Measurements from ENCODE around the gene INHBB.

Gene INHBB

DNA sequence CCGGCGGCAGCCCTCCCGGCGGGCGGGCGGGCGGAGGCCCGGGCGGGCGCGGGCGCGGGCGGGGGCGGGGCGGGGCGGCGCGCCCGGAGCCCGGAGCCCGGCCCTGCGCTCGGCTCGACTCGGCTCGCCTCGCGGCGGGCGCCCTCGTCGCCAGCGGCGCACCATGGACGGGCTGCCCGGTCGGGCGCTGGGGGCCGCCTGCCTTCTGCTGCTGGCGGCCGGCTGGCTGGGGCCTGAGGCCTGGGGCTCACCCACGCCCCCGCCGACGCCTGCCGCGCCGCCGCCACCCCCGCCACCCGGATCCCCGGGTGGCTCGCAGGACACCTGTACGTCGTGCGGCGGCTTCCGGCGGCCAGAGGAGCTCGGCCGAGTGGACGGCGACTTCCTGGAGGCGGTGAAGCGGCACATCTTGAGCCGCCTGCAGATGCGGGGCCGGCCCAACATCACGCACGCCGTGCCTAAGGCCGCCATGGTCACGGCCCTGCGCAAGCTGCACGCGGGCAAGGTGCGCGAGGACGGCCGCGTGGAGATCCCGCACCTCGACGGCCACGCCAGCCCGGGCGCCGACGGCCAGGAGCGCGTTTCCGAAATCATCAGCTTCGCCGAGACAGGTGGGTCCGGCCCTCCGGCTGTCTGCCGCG lies at the start of gene INHBB:
TSS of gene INHBB (plus strand) at position 111 of the 641 bp plus-strand sequence. CDS start at position 164, 53 bp downstream.
- peaks cover 98% of the 10 kb centered on the region for H3K27me3 ChIP-seq (ENCODE audit: control insufficient read depth, insufficient read depth, low read length)
- H3K36me3 ChIP-seq (ENCODE audit: control insufficient read depth, insufficient read depth, low read length) = no peaks in the 10 kb centered on the region
- no peaks in the 10 kb centered on the region for H3K9me3 ChIP-seq (ENCODE audit: control insufficient read depth, insufficient read depth, low read depth, low read length)
- H3K4me1 ChIP-seq (ENCODE audit: control insufficient read depth, insufficient read depth, low read length) = peaks cover 28% of the 10 kb centered on the region
- H3K4me3 ChIP-seq (ENCODE audit: low read depth, low read length) = peak within 1 kb of the TSS; percentile 51
- no peak within 1 kb of the TSS for H3K9ac ChIP-seq (ENCODE audit: low read length)
- H3K27ac ChIP-seq (ENCODE audit: low read depth, low read length) = no peak within 1 kb of the TSS

DNA sequence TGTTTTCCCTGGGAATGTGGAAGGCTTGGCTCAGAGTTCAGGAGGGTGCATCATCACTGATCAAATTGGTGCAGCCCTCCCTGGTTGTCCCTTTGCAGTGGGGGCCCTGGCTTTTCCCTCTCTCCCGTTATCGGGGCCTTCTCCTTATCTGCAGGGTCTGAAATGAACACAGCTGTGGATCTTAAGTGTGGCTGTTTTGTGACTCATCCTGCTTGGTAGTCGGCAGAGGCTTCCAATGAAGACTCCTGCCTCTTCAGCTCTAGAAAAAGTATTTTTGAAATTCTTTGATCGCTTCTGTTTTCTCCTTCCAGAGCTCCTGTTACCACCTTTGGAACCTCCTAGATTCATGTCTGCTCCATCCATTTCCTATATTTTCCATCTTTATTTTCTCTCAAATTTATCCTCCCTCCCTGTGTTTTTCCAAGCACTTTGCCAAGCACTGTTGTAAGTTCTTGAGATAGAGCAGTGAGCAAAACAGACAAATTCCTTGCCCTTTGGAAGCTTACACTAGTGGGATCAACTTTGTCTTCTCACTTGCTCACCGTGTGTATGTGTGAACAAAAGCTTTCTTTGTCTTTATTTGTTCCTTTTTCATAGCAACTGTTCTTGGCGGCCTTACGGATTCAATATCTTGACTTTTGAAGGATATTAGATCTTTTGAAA lies 47.6 kb upstream of the INHBB start:
- H3K36me3 ChIP-seq (ENCODE audit: control insufficient read depth, insufficient read depth, low read length) = no peaks in the 10 kb centered on the region
- no peak overlapping the region for H3K4me3 ChIP-seq (ENCODE audit: low read depth, low read length)
- no peaks in the 10 kb centered on the region for H3K9me3 ChIP-seq (ENCODE audit: control insufficient read depth, insufficient read depth, low read depth, low read length)
- H3K27me3 ChIP-seq (ENCODE audit: control insufficient read depth, insufficient read depth, low read length) = no peaks in the 10 kb centered on the region
- no peak overlapping the region for H3K9ac ChIP-seq (ENCODE audit: low read length)
- peaks cover 7% of the 10 kb centered on the region for H3K4me1 ChIP-seq (ENCODE audit: control insufficient read depth, insufficient read depth, low read length)
- no peak overlapping the region for H3K27ac ChIP-seq (ENCODE audit: low read depth, low read length)

DNA sequence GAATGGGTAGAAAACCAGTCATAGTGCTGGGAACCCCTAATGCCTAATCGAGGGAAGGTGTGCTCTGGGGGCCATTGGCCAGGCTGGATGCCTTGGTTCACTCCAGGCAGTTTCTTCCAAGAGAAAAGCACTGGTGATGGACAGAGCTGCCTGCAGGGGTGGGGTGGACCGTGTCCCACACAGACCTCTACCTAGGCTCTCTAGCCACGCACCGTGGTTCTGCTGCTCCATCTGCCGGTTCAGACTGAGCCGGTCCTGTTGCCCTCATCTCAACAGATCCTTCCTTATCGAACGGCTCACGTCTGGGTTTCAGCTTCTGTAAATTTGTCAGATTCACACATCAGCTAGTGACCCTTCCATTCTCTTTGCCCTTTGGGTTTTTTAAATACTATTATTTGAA lies 46.9 kb upstream of the INHBB start:
- H3K9me3 ChIP-seq (ENCODE audit: control insufficient read depth, insufficient read depth, low read depth, low read length) = no peaks in the 10 kb centered on the region
- no peaks in the 10 kb centered on the region for H3K27me3 ChIP-seq (ENCODE audit: control insufficient read depth, insufficient read depth, low read length)
- H3K4me1 ChIP-seq (ENCODE audit: control insufficient read depth, insufficient read depth, low read length) = 0 out of 2 replicates have a peak, but pooled peaks cover under 1% of the 10 kb centered on the region
- H3K4me3 ChIP-seq (ENCODE audit: low read depth, low read length) = no peak overlapping the region
- H3K9ac ChIP-seq (ENCODE audit: low read length) = no peak overlapping the region
- H3K36me3 ChIP-seq (ENCODE audit: control insufficient read depth, insufficient read depth, low read length) = no peaks in the 10 kb centered on the region
- H3K27ac ChIP-seq (ENCODE audit: low read depth, low read length) = no peak overlapping the region

DNA sequence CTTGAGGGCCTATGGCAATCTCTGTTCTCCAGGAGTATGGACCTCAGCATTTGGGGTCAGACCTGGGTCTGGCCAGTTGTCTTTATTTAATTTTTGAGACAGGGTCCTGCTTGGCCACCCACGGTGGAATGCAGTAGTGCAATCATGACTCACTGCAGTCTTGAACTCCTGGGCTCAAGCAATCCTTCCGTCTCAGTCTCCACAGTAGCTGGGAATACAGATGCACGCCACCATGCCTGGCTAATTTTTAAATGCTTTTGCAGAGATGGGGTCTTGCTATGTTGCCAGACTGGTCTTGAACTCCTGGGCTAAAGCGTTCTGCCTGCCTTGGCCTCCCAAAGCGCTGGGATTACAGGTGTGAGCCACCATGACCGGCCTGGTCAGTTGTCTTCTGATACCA lies 46.4 kb upstream of the INHBB start:
- no peaks in the 10 kb centered on the region for H3K4me1 ChIP-seq (ENCODE audit: control insufficient read depth, insufficient read depth, low read length)
- no peak overlapping the region for H3K4me3 ChIP-seq (ENCODE audit: low read depth, low read length)
- no peaks in the 10 kb centered on the region for H3K9me3 ChIP-seq (ENCODE audit: control insufficient read depth, insufficient read depth, low read depth, low read length)
- H3K27me3 ChIP-seq (ENCODE audit: control insufficient read depth, insufficient read depth, low read length) = no peaks in the 10 kb centered on the region
- H3K27ac ChIP-seq (ENCODE audit: low read depth, low read length) = no peak overlapping the region
- no peaks in the 10 kb centered on the region for H3K36me3 ChIP-seq (ENCODE audit: control insufficient read depth, insufficient read depth, low read length)
- H3K9ac ChIP-seq (ENCODE audit: low read length) = no peak overlapping the region

DNA sequence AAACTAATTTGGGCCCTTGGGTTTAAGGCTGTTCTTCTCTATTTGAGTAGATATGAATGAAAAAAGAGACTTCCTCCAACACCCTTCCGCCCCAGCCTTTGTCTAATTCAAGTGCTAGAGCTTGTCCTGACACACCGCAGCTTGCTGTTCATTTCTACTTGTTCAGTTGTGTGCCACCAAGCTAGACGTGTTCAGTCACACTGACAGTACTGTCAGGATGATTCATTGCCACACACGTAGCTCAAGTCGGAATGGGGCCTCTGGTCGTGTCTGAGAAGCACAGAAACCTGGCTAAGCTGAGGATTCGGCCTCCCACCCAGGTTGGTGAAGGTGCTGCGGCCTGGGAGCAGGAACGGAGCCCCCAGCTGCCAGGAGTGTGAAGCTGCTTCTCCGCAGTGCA lies 45.6 kb upstream of the INHBB start:
- Histone ChIP-seq H3K27me3 (ENCODE audit: control insufficient read depth, insufficient read depth, low read length) (no peaks in the 10 kb centered on the region), H3K4me3 (ENCODE audit: low read depth, low read length) (no peak overlapping the region)

DNA sequence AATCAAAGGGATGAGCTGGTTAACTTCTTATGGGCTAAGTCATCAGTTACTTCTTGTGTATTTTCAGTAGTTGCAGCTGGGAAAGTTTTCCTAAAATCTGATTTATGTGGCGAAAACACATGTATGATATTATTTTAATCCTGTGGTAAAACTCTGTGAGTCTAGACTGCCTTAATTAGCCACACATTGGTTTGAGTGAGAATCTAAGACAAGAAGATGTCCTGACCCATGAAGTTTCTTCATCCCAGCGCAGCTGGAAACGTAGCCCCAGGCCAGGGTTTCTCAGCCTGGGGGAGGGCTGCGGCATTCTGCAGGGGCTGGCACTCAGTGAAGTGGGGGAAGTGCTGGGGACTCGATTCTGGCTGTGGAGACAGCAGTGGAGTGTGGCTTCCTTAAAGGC lies 44.7 kb upstream of the INHBB start:
- no peak overlapping the region for H3K4me3 ChIP-seq (ENCODE audit: low read depth, low read length)

More for the DNA sequence above, 45.6 kb upstream of the INHBB start:
- H3K9me3 ChIP-seq (ENCODE audit: control insufficient read depth, insufficient read depth, low read depth, low read length) = no peaks in the 10 kb centered on the region
- no peak overlapping the region for H3K9ac ChIP-seq (ENCODE audit: low read length)
- H3K36me3 ChIP-seq (ENCODE audit: control insufficient read depth, insufficient read depth, low read length) = no peaks in the 10 kb centered on the region
- H3K27ac ChIP-seq (ENCODE audit: low read depth, low read length) = no peak overlapping the region
- no peaks in the 10 kb centered on the region for H3K4me1 ChIP-seq (ENCODE audit: control insufficient read depth, insufficient read depth, low read length)

DNA sequence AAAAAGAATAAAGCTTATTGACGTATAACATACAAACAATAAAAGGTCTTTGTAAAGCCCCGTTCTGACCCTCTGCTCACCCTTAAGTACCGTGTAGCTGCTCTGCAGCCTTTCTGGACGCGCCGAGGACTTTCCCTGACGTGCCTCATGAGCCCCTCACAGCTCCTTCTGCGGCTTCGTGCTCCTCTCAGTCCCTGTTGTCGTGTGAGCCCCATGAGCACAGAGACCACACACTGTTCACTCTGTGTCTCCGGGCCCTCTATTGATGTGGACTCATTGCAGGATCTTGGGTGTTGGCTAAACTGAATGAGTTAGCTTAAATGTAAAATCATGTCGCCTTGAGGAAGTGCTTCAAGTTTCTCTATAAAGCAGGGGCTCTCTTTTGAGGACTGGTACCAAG lies 43.6 kb upstream of the INHBB start:
- no peak overlapping the region for H3K9ac ChIP-seq (ENCODE audit: low read length)
- H3K4me1 ChIP-seq (ENCODE audit: control insufficient read depth, insufficient read depth, low read length) = no peaks in the 10 kb centered on the region
- no peaks in the 10 kb centered on the region for H3K27me3 ChIP-seq (ENCODE audit: control insufficient read depth, insufficient read depth, low read length)
- H3K9me3 ChIP-seq (ENCODE audit: control insufficient read depth, insufficient read depth, low read depth, low read length) = no peaks in the 10 kb centered on the region
- H3K27ac ChIP-seq (ENCODE audit: low read depth, low read length) = no peak overlapping the region
- H3K36me3 ChIP-seq (ENCODE audit: control insufficient read depth, insufficient read depth, low read length) = no peaks in the 10 kb centered on the region
- no peak overlapping the region for H3K4me3 ChIP-seq (ENCODE audit: low read depth, low read length)

More for the DNA sequence above, 44.7 kb upstream of the INHBB start:
- no peaks in the 10 kb centered on the region for H3K4me1 ChIP-seq (ENCODE audit: control insufficient read depth, insufficient read depth, low read length)
- H3K9ac ChIP-seq (ENCODE audit: low read length) = no peak overlapping the region
- H3K36me3 ChIP-seq (ENCODE audit: control insufficient read depth, insufficient read depth, low read length) = no peaks in the 10 kb centered on the region
- H3K27me3 ChIP-seq (ENCODE audit: control insufficient read depth, insufficient read depth, low read length) = no peaks in the 10 kb centered on the region
- no peaks in the 10 kb centered on the region for H3K9me3 ChIP-seq (ENCODE audit: control insufficient read depth, insufficient read depth, low read depth, low read length)
- H3K27ac ChIP-seq (ENCODE audit: low read depth, low read length) = no peak overlapping the region

DNA sequence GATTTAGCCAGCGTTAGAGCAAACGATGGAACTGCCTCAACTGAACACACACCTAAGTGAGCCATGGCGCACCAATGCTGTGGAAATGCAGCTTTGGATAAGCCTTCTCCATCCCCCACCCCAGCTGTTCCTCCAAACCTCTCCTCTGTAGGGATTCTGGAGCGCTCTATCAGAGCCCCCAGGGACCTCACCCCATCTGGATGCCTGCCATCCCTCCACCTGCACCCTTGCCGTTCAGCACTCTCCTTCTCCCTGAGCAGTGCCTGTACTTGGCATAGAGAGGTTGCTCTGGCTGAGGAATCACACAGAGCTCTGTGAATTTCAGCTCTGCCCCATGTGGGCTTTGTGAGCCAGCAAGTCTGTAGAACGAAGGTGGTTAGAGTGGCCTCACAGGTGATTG lies 42.8 kb upstream of the INHBB start:
- no peaks in the 10 kb centered on the region for H3K9me3 ChIP-seq (ENCODE audit: control insufficient read depth, insufficient read depth, low read depth, low read length)
- H3K27ac ChIP-seq (ENCODE audit: low read depth, low read length) = no peak overlapping the region
- no peaks in the 10 kb centered on the region for H3K36me3 ChIP-seq (ENCODE audit: control insufficient read depth, insufficient read depth, low read length)
- no peak overlapping the region for H3K4me3 ChIP-seq (ENCODE audit: low read depth, low read length)
- H3K27me3 ChIP-seq (ENCODE audit: control insufficient read depth, insufficient read depth, low read length) = no peaks in the 10 kb centered on the region
- H3K4me1 ChIP-seq (ENCODE audit: control insufficient read depth, insufficient read depth, low read length) = no peaks in the 10 kb centered on the region
- no peak overlapping the region for H3K9ac ChIP-seq (ENCODE audit: low read length)

DNA sequence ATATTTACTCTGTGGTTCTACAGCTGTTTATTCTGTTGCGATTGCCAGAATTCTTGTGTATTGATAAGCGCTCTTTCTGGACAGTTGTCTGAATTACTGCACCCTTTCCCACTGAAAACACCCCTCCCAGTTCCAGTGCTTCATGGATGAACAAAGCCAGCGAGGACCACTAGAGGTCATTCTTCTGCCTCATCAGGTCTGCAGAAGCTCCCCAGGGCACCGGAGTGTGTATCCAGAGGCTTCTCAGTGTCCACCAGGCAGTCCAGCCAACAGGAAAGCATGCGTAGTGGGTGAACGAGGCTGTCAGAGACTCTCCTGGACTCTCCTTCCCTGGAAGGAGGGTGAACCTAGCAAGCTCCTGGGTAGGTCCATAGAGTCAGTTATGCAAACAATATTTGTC lies 40.6 kb upstream of the INHBB start:
- no peak overlapping the region for H3K4me3 ChIP-seq (ENCODE audit: low read depth, low read length)
- no peaks in the 10 kb centered on the region for H3K27me3 ChIP-seq (ENCODE audit: control insufficient read depth, insufficient read depth, low read length)
- H3K27ac ChIP-seq (ENCODE audit: low read depth, low read length) = no peak overlapping the region
- H3K9me3 ChIP-seq (ENCODE audit: control insufficient read depth, insufficient read depth, low read depth, low read length) = no peaks in the 10 kb centered on the region
- no peaks in the 10 kb centered on the region for H3K36me3 ChIP-seq (ENCODE audit: control insufficient read depth, insufficient read depth, low read length)
- no peaks in the 10 kb centered on the region for H3K4me1 ChIP-seq (ENCODE audit: control insufficient read depth, insufficient read depth, low read length)
- no peak overlapping the region for H3K9ac ChIP-seq (ENCODE audit: low read length)

DNA sequence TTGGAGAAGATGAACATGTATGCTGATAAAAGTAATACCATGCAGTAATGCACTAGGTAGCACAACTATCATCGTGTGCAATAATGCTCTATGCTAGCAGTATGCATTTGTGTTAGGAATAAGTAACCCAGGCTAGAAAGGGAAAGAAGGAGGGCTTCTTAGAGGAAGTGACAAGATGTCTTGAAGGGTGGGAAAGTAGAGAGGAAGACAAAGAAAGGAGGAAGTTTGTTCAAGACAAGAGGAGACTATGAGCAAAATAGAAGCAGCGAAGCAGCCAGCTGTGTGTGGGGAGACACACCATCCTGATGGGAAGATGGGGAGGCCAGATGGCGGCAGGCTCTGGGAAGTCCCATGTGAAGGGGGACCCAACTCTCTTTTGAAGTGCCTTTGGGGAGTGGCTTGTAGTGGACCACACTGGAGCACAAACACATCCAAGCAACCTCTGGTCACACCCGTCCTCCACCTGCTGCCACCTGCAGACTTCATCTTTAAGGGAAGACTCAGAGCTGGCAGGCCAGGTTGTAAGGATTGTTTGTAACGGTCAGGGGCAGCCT lies 39.9 kb upstream of the INHBB start:
- Histone ChIP-seq H3K36me3 (ENCODE audit: control insufficient read depth, insufficient read depth, low read length) (no peaks in the 10 kb centered on the region), H3K9me3 (ENCODE audit: control insufficient read depth, insufficient read depth, low read depth, low read length) (no peaks in the 10 kb centered on the region), H3K27me3 (ENCODE audit: control insufficient read depth, insufficient read depth, low read length) (peaks cover 2% of the 10 kb centered on the region; the same call in 1 of the 2 replicates), H3K9ac (ENCODE audit: low read length) (no peak overlapping the region), H3K4me3 (ENCODE audit: low read depth, low read length) (no peak overlapping the region), H3K27ac (ENCODE audit: low read depth, low read length) (no peak overlapping the region), H3K4me1 (ENCODE audit: control insufficient read depth, insufficient read depth, low read length) (no peaks in the 10 kb centered on the region)

DNA sequence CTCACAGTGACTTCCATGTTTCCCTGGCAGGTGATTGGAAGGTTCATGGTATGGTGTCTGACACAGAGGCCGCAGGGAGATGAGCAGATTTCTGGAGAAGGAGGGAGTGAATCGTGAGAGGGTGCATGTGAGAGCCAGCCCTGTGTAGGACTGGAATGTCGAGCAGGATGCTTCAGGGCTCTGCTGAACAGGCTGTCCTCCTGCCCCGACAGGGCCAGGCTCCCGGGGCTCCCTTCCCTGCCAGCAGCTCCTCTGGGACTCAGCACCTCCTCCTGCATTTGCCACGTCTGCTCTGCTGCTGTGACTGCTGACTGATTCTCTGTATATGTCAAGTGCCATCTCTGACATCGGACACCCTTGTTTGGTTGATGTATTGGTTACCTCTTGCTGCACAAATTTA lies 38.5 kb upstream of the INHBB start:
- no peak overlapping the region for H3K27ac ChIP-seq (ENCODE audit: low read depth, low read length)
- no peaks in the 10 kb centered on the region for H3K36me3 ChIP-seq (ENCODE audit: control insufficient read depth, insufficient read depth, low read length)
- no peaks in the 10 kb centered on the region for H3K9me3 ChIP-seq (ENCODE audit: control insufficient read depth, insufficient read depth, low read depth, low read length)
- H3K4me3 ChIP-seq (ENCODE audit: low read depth, low read length) = no peak overlapping the region
- peaks cover 13% of the 10 kb centered on the region for H3K27me3 ChIP-seq (ENCODE audit: control insufficient read depth, insufficient read depth, low read length)
- no peaks in the 10 kb centered on the region for H3K4me1 ChIP-seq (ENCODE audit: control insufficient read depth, insufficient read depth, low read length)
- H3K9ac ChIP-seq (ENCODE audit: low read length) = no peak overlapping the region
